ENCODE results near the gene BRD9. TPM values are rescaled to one million over a fixed set of nuclear protein-coding genes. Genes with fewer than 3 reads are reported as not detected.
A peak's percentile ranks its signal among the peaks of the same experiment; 100 is the strongest.

The BRD9 gene
- total and polyA plus RNA-seq, 5 donors from 2014 or later, result 9.7 to 139 (median 12.7) TPM

DNA sequence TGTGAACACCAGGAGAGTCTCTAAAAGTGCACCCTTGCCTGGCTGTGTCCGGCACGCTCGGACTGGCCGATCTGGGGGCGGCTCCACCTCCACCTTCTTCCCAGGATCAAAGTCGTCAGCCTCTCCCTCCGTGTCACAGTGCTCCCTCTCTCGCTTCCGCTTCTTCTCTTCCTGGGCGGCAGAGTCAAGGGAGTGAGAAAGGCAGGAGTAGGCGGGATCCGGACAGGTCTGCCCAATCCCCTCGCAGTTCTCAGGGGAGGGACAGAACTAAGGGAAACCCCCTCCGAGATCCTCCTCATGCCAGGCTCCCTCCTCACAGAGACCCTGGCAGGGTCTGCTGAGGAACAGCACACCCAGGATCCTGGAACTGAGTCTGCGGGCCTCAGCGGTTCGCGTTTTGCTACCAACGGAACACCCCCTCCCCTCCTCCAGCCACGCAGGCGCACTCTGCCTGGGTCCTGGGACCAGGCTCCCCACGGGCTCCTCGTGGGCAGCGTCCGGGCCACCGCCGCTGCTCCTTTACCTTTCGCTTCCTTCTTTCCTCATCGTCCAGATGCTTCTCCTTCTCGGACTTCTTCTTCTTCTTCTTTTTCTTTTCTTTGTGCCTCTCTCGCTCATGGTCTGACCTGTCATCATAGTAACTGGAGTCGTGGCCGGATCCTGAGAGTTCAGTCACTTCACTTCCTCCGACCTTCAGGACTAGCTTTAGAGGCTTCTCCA lies 1.3 kb downstream of the BRD9 start:
- no peaks in the 10 kb centered on the region for H3K9me3 ChIP-seq (ENCODE audit: control insufficient read depth in 2 of 2, low read length in 2 of 2)
- peak overlapping the region; percentile 82 for H3K27ac ChIP-seq (ENCODE audit: insufficient read depth, low read length, poor library complexity, severe bottlenecking)
- H3K4me1 ChIP-seq (ENCODE audit: control insufficient read depth, insufficient read depth, low read length, poor library complexity, severe bottlenecking), result peaks cover 30% of the 10 kb centered on the region
- peaks cover 26% of the 10 kb centered on the region for H3K36me3 Mint-ChIP-seq
- no peaks in the 10 kb centered on the region for H3K27me3 Mint-ChIP-seq
- no peaks in the 10 kb centered on the region for H3K27me3 ChIP-seq (ENCODE audit: control insufficient read depth, insufficient read depth, low read length)
- DNase-seq (no peak), ATAC-seq (ENCODE audit: low read depth in 2 of 2) (no peak)
- no peaks in the 10 kb centered on the region for H3K9me3 Mint-ChIP-seq
- peaks cover 51% of the 10 kb centered on the region for H3K36me3 ChIP-seq (ENCODE audit: control insufficient read depth, insufficient read depth, low read length)
- peak overlapping the region; percentile 68 for H3K4me3 ChIP-seq (ENCODE audit: low read depth, low read length)
- peak overlapping the region; percentile 56 to 91 (median 82) for H3K27ac Mint-ChIP-seq
- H3K4me3 Mint-ChIP-seq, result peak overlapping the region; percentile 88 to 95 (median 89)
- H3K4me1 Mint-ChIP-seq, result peaks cover 7 to 55% (median 22%) of the 10 kb centered on the region in 4 donors

DNA sequence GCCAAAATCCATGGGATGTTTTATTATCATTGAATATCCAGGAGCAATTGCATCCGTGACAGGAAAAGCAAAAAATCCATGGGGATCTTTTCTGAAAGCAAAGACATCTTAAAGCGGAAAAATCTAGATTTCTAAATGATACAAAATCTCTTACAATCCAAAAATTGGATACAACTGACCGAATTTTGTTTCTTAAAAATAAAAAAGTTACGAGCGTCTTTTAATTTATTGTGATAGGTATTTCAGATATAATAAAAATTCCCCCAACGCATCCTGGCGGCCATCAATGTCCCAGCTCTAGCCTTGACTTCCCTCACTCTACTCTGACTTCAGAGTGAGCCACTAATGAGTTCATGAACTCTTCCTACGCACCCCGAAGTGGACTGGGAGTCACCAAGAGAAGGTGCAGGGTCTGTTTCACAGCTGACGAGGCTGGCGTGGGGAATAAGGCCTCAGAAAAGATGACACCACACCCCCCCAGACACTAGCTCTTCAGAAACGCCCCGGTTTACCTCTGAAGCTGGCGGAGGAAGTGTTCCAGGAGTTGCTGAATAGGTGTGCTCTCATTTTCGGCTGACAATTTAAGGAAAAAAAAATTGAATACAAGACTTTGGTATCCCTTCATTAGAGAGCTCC lies 3.4 kb downstream of the BRD9 start:
- Mint-ChIP-seq H3K4me1 (peaks cover 7 to 60% (median 22%) of the 10 kb centered on the region in 4 donors), H3K9me3 (no peaks in the 10 kb centered on the region), H3K4me3 (peak overlapping the region in 3 of 4 donors; percentile 19 to 80 (median 79)), H3K27ac (peak overlapping the region in 2 of 3 donors; percentile 20 to 29), H3K36me3 (peaks cover 34% of the 10 kb centered on the region), H3K27me3 (no peaks in the 10 kb centered on the region)
- ATAC-seq (ENCODE audit: low read depth in 2 of 2), result no peak
- H3K36me3 ChIP-seq (ENCODE audit: control insufficient read depth, insufficient read depth, low read length), result peaks cover 72% of the 10 kb centered on the region
- peaks cover 30% of the 10 kb centered on the region for H3K4me1 ChIP-seq (ENCODE audit: control insufficient read depth, insufficient read depth, low read length, poor library complexity, severe bottlenecking)
- no peak overlapping the region for H3K4me3 ChIP-seq (ENCODE audit: low read depth, low read length)
- no peak for DNase-seq
- no peaks in the 10 kb centered on the region for H3K27me3 ChIP-seq (ENCODE audit: control insufficient read depth, insufficient read depth, low read length)
- H3K27ac ChIP-seq (ENCODE audit: insufficient read depth, low read length, poor library complexity, severe bottlenecking), result no peak overlapping the region
- H3K9me3 ChIP-seq (ENCODE audit: control insufficient read depth in 2 of 2, low read length in 2 of 2), result no peaks in the 10 kb centered on the region

DNA sequence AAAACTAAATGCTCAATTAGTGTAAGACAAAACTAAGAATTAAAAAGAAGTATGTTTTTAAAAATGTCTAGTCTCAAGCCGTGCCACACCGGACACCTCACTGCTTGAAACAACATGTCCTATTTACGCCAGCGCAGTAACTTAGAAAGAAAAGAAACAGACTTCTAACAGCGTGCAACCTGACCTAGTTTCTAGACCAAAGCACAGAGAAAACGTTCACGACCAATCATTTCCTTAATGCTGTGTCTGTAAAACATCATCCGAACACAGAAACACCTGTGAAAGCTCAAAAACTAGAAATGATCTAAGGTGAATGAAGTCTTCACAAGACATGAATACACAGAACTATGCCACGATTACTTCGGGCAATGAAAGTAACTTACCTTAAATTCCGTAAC lies 4.0 kb downstream of the BRD9 start:
- Histone ChIP-seq H3K4me1 (ENCODE audit: control insufficient read depth, insufficient read depth, low read length, poor library complexity, severe bottlenecking) (peaks cover 30% of the 10 kb centered on the region), H3K9me3 (ENCODE audit: control insufficient read depth in 2 of 2, low read length in 2 of 2) (no peaks in the 10 kb centered on the region), H3K27me3 (ENCODE audit: control insufficient read depth, insufficient read depth, low read length) (no peaks in the 10 kb centered on the region), H3K4me3 (ENCODE audit: low read depth, low read length) (no peak overlapping the region), H3K36me3 (ENCODE audit: control insufficient read depth, insufficient read depth, low read length) (peaks cover 78% of the 10 kb centered on the region), H3K27ac (ENCODE audit: insufficient read depth, low read length, poor library complexity, severe bottlenecking) (no peak overlapping the region)
- H3K9me3 Mint-ChIP-seq, result no peaks in the 10 kb centered on the region
- H3K4me1 Mint-ChIP-seq, result peaks cover 7 to 61% (median 22%) of the 10 kb centered on the region in 4 donors
- no peaks in the 10 kb centered on the region for H3K27me3 Mint-ChIP-seq
- peaks cover 34% of the 10 kb centered on the region for H3K36me3 Mint-ChIP-seq
- peak overlapping the region in 2 of 4 donors; percentile 79 to 80 for H3K4me3 Mint-ChIP-seq
- DNase-seq, result peak in 1 of 3 donors; percentile 22
- peak overlapping the region in 1 of 3 donors; percentile 20 for H3K27ac Mint-ChIP-seq
- no peak for ATAC-seq (ENCODE audit: low read depth in 2 of 2)

DNA sequence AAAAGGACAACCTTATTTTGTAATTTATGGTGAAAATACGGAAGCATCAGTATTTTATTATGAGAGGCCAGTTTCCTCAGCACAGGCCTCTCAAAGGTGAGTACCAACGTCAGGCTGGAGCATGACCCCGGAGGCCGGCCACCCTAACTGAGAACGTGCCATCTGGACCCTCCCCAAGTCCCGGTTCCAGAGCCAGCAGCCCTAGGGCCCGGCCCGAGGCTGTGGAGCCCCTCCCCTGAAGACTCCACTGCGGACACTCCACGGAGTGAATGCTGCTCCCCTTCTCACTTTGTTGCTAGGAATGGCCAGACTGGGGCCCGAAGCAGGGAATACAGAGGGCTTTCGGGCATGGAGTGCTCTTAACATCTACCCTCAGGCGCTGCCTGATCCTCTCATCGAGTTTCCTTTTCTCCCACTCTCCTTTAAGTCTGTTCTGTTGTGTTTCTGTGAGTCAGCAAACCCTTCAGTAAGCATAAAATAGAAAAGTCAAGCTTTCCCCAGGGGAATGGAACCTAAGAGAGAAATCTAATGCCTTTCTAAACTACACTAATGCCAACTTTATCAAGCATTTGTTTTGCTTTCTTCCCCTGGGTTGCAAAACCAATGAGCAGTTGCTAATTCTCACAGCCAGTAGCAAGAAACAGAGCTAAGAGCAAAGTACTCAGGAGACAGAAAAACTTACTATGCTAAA lies 4.5 kb downstream of the BRD9 start:
- H3K36me3 Mint-ChIP-seq, result peaks cover 38% of the 10 kb centered on the region

DNA sequence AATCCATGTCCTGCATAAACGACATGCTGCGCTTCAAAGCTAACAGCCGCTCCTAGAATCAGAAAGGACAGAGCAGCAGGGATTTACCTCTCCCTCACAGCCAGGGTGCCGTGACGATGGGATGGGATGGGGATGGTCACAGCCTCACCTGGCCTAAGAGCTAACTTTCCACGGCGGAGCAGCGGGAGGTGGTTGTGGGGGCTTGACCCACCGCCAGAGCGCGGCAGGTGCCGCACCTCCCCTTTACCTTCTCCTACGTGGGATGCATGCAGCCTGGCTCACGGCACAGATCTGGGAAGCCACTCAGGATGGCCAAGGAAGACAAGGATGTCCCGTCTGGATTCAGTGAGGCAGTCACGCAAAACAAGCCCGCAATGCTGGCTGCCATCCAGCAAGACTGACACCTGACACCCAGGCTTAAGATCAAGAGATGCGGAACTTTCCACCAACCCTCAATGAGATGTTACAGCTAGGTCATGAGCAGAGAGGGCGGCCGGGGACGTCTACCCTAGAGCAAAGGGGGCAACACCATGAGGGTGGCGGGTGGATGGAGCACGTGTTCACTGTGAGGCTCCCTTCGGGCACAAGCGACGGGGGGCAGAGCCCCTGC lies 5.8 kb downstream of the BRD9 start:
- Mint-ChIP-seq H3K9me3 (peaks cover 0 to 2% (median 0%) of the 10 kb centered on the region in 7 donors), H3K27me3 (no peaks in the 10 kb centered on the region), H3K36me3 (peaks cover 50% of the 10 kb centered on the region), H3K27ac (no peak overlapping the region), H3K4me3 (no peak overlapping the region), H3K4me1 (peaks cover 18 to 70% (median 36%) of the 10 kb centered on the region in 4 donors)
- DNase-seq (no peak), ATAC-seq (ENCODE audit: low read depth in 2 of 2) (no peak)
- Histone ChIP-seq H3K27me3 (ENCODE audit: control insufficient read depth, insufficient read depth, low read length) (no peaks in the 10 kb centered on the region), H3K36me3 (ENCODE audit: control insufficient read depth, insufficient read depth, low read length) (peaks cover 91% of the 10 kb centered on the region), H3K27ac (ENCODE audit: insufficient read depth, low read length, poor library complexity, severe bottlenecking) (no peak overlapping the region), H3K4me1 (ENCODE audit: control insufficient read depth, insufficient read depth, low read length, poor library complexity, severe bottlenecking) (peaks cover 19% of the 10 kb centered on the region), H3K9me3 (ENCODE audit: control insufficient read depth in 2 of 2, low read length in 2 of 2) (no peaks in the 10 kb centered on the region), H3K4me3 (ENCODE audit: low read depth, low read length) (no peak overlapping the region)

More for the DNA sequence above, 4.5 kb downstream of the BRD9 start:
- Histone ChIP-seq H3K27me3 (ENCODE audit: control insufficient read depth, insufficient read depth, low read length) (no peaks in the 10 kb centered on the region), H3K4me3 (ENCODE audit: low read depth, low read length) (no peak overlapping the region), H3K27ac (ENCODE audit: insufficient read depth, low read length, poor library complexity, severe bottlenecking) (no peak overlapping the region), H3K4me1 (ENCODE audit: control insufficient read depth, insufficient read depth, low read length, poor library complexity, severe bottlenecking) (peaks cover 26% of the 10 kb centered on the region), H3K36me3 (ENCODE audit: control insufficient read depth, insufficient read depth, low read length) (peaks cover 83% of the 10 kb centered on the region), H3K9me3 (ENCODE audit: control insufficient read depth in 2 of 2, low read length in 2 of 2) (no peaks in the 10 kb centered on the region)
- Mint-ChIP-seq H3K27ac (peak overlapping the region in 1 of 3 donors; percentile 1), H3K27me3 (no peaks in the 10 kb centered on the region), H3K9me3 (no peaks in the 10 kb centered on the region), H3K4me1 (peaks cover 7 to 62% (median 23%) of the 10 kb centered on the region in 4 donors), H3K4me3 (peak overlapping the region in 1 of 4 donors; percentile 79)
- DNase-seq, result no peak
- ATAC-seq (ENCODE audit: low read depth in 2 of 2), result no peak

DNA sequence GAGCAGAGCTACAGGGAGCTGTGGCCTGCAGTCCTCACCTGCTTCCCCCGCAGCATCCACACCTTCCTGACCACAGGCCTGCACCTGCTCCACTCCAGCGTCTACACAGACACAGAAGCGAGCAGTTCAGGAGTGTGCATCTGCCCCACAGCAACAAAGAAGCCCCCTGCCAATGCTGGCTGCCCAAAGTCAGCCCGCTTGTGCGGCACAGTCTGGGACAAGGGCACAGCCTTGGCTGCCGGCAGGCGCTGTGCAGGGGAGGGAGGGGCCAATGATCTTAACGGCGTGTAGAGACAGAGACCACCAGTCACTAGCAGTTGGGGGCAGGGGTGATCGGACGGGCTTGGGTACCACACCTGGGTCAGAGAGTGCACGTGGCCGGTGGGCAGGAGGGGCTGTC lies 6.6 kb downstream of the BRD9 start:
- H3K9me3 ChIP-seq (ENCODE audit: control insufficient read depth in 2 of 2, low read length in 2 of 2), result no peaks in the 10 kb centered on the region
- H3K4me1 ChIP-seq (ENCODE audit: control insufficient read depth, insufficient read depth, low read length, poor library complexity, severe bottlenecking), result peaks cover 11% of the 10 kb centered on the region
- Mint-ChIP-seq H3K27me3 (no peaks in the 10 kb centered on the region), H3K4me1 (peaks cover 17 to 69% (median 32%) of the 10 kb centered on the region in 4 donors), H3K4me3 (no peak overlapping the region), H3K36me3 (peaks cover 50% of the 10 kb centered on the region), H3K9me3 (peaks cover 0 to 2% (median 0%) of the 10 kb centered on the region in 7 donors), H3K27ac (no peak overlapping the region)
- no peak overlapping the region for H3K27ac ChIP-seq (ENCODE audit: insufficient read depth, low read length, poor library complexity, severe bottlenecking)
- peaks cover 95% of the 10 kb centered on the region for H3K36me3 ChIP-seq (ENCODE audit: control insufficient read depth, insufficient read depth, low read length)
- DNase-seq (no peak), ATAC-seq (ENCODE audit: low read depth in 2 of 2) (no peak)
- no peaks in the 10 kb centered on the region for H3K27me3 ChIP-seq (ENCODE audit: control insufficient read depth, insufficient read depth, low read length)
- H3K4me3 ChIP-seq (ENCODE audit: low read depth, low read length), result no peak overlapping the region

DNA sequence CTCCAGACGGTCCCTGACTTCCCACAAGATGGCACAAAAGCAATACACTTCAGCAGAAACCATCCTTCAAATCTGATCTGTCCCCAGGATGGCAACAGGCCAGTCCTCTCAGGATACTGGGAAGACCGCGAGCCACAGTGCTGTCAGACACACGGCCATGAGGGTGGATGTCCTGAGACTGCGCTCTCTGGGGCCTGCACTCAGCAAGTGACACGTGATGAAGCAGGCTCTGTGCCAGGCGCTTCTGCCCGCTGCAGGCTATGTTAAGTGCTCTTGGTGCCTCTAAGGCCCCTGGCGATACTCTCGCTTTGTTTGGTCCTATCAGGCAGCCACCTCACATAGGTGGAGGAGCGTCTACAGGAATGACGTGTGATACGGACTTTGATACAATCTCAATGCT lies 7.1 kb downstream of the BRD9 start:
- Histone ChIP-seq H3K36me3 (ENCODE audit: control insufficient read depth, insufficient read depth, low read length) (peaks cover 93% of the 10 kb centered on the region), H3K4me3 (ENCODE audit: low read depth, low read length) (no peak overlapping the region), H3K27ac (ENCODE audit: insufficient read depth, low read length, poor library complexity, severe bottlenecking) (no peak overlapping the region), H3K27me3 (ENCODE audit: control insufficient read depth, insufficient read depth, low read length) (no peaks in the 10 kb centered on the region), H3K4me1 (ENCODE audit: control insufficient read depth, insufficient read depth, low read length, poor library complexity, severe bottlenecking) (peaks cover 8% of the 10 kb centered on the region), H3K9me3 (ENCODE audit: control insufficient read depth in 2 of 2, low read length in 2 of 2) (no peaks in the 10 kb centered on the region)
- peaks cover 50% of the 10 kb centered on the region for H3K36me3 Mint-ChIP-seq
- DNase-seq (no peak), ATAC-seq (ENCODE audit: low read depth in 2 of 2) (no peak)
- peaks cover 0 to 2% (median 0%) of the 10 kb centered on the region in 7 donors for H3K9me3 Mint-ChIP-seq
- H3K27me3 Mint-ChIP-seq, result no peaks in the 10 kb centered on the region
- peaks cover 17 to 64% (median 29%) of the 10 kb centered on the region in 4 donors for H3K4me1 Mint-ChIP-seq
- no peak overlapping the region for H3K4me3 Mint-ChIP-seq
- H3K27ac Mint-ChIP-seq, result no peak overlapping the region
